RWPE2 (cell line): ENCODE data around the gene NPBWR2.

Experiments used
- ATAC-seq: fragments of 200-7000 bp; cut with Tn5 transposase; 3 replicates; pipeline ENCODE4 v1.9.1; 2021; ENCODE audit warnings: low read depth
- DNase-seq: peaks from one replicate; pipeline ENCODE4 v3.0.0-alpha.2; 2020; ENCODE audit warnings: low spot score
- H3K27ac ChIP-seq: fragments of 450-650 bp; 2 replicates; pipeline ENCODE4 v1.5.1; 2017; ENCODE audit warnings: mild to moderate bottlenecking; ENCODE audit not compliant: poor library complexity, severe bottlenecking
- H3K27me3 ChIP-seq: fragments of 250-450 bp; sonication (Bioruptor Pico); 2 replicates; pipeline ENCODE4 v1.5.1; 2021; ENCODE audit warnings: mild to moderate bottlenecking, moderate library complexity; ENCODE audit not compliant: insufficient read depth, poor library complexity, severe bottlenecking
- H3K36me3 ChIP-seq: fragments of 250-450 bp; sonication (Bioruptor Pico); 2 replicates; pipeline ENCODE4 v1.5.1; 2020; ENCODE audit warnings: low read depth, mild to moderate bottlenecking, moderate library complexity
- H3K4me1 ChIP-seq: fragments of 250-450 bp; sonication (Bioruptor Pico); 2 replicates; pipeline ENCODE4 v1.5.1; 2021; ENCODE audit warnings: mild to moderate bottlenecking, moderate library complexity; ENCODE audit not compliant: insufficient read depth, poor library complexity, severe bottlenecking
- H3K4me3 ChIP-seq: fragments of 250-450 bp; sonication (Bioruptor Pico); 2 replicates; pipeline ENCODE4 v1.5.1; 2021; ENCODE audit warnings: mild to moderate bottlenecking, moderate library complexity; ENCODE audit not compliant: severe bottlenecking
- H3K9me3 ChIP-seq: fragments of 250-450 bp; sonication (Bioruptor Pico); 2 replicates; pipeline ENCODE4 v1.5.1; 2021; ENCODE audit warnings: mild to moderate bottlenecking, moderate library complexity; ENCODE audit not compliant: severe bottlenecking
- CTCF ChIP-seq: fragments of 450-650 bp; IDR thresholded peaks from one replicate; pipeline ENCODE4 v1.5.1; 2017; ENCODE audit warnings: mild to moderate bottlenecking, moderate library complexity; ENCODE audit not compliant: poor library complexity, severe bottlenecking

The NPBWR2 gene

DNA sequence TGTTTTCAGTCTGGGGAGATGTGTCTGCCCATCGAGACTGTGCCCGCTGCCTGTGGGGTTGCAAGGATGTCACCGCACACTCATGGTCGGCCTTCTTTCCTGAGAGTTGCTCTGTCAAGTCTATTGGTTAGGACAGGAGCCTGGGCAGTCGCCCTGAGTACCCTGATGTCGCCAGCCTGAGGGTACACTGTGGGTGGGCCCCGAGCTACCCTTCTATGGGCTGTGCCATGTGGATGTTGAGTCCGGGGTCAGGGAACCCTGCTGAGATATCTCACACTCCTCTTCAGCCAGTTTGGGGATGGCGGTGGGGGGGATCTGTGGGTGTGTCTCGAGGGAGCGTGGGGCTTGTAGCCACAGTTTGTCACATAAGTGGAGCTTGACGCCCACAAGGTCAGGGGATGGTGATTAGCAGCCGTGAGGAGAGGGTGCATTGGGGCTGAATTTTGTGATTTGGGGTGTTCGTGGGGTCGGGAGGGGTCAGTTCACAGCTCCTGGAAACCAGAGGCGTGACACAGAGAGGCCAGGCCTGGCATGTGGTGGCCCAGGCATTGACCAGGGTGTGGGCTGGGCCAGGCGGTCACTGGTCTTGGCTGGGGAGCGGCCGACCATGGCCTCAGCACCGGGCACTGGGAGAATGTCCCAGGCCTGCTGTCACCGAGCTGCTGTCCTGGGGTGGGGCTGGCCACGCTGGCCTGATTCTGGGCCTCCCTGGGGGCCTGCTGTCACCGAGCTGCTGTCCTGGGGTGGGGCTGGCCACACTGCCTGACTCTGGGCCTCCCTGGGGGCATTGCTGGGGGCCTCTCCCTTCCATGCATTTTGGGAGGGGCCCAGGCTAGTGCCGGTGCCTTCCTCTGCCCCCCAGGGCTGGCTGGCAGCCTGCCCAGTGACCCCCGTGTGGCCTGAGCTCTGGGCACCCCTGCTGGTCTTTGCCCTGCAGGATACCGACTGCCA, 1.6 kb upstream of the NPBWR2 start:
- DNase-seq (peak; percentile 83), ATAC-seq (no peak)
- H3K4me1 ChIP-seq, result no peaks in the 10 kb centered on the region
- no peak overlapping the region for H3K4me3 ChIP-seq
- H3K27me3 ChIP-seq, result peaks cover 6% of the 10 kb centered on the region
- H3K9me3 ChIP-seq, result no peaks in the 10 kb centered on the region
- no peak for TF ChIP-seq CTCF
- H3K27ac ChIP-seq, result no peak overlapping the region
- no peaks in the 10 kb centered on the region for H3K36me3 ChIP-seq

DNA sequence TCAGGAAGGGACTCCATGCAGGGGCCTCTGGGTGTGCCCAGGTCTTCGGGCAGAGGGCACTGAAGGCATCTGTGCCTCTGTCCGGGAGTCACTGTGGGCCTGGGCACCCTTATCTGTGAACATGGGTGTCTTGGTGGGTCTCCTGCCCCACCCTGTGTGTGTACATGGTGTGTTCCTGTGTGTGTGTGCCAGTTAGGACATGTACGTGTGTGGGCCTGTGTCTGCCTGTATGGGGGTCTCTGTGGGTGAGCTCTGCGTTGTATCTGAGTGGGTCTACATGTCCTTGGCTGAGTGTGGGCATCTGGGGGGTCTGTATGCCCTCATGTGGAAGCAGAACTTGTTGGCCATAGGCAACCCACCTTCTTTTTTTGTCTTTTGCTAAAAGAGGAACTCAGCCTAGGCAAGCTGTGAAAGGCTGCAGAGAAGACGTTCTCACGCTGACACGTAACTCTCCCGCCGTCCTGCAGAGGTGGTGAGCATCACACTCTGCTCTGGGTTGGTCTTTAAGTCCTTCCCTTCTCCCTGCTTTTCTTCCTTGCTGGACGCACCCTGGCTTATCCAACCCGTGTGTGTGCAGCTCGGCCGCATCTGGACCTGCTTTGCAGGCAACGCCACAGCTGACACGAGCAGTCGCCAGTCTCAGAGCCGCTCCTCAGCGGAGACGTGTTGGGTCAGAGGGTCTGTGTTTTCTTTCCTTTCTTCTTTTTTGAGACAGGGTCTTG, 532 bp upstream of the NPBWR2 start:
- DNase-seq (peak; percentile 83), ATAC-seq (no peak)
- H3K4me1 ChIP-seq, result no peaks in the 10 kb centered on the region
- H3K4me3 ChIP-seq, result no peak overlapping the region
- H3K27ac ChIP-seq, result no peak overlapping the region
- H3K36me3 ChIP-seq, result no peaks in the 10 kb centered on the region
- H3K9me3 ChIP-seq, result no peaks in the 10 kb centered on the region
- no peak for TF ChIP-seq CTCF
- H3K27me3 ChIP-seq, result peaks cover 17% of the 10 kb centered on the region

DNA sequence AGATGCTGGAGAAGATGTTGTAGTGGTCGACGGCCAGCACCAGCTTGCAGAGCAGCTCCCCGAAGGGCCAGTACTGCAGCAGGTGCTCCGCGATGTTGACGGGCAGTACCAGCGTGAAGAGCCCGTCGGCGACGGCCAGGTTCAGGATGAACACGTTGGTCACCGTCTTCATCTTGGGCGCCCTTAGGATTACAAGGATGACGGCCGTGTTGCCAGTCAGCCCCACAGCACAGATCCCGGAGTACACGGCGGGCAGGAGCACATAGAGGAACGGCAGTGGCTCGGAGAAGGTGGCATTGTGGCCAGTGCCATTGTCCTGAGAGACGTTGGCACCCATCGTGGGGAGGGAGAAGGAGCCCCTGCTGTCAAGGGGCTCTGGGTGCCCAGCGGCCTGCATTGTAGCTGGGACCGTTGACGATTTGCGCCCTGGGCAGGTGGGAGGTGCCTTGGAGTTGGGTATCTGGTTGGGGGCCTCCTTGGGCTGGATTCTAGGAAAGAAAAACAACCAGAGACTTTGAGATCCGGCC, 867 bp downstream of the NPBWR2 start:
- ATAC-seq, result no peak
- no peaks in the 10 kb centered on the region for H3K36me3 ChIP-seq
- TF ChIP-seq CTCF, result no peak
- no peak overlapping the region for H3K4me3 ChIP-seq
- no peaks in the 10 kb centered on the region for H3K9me3 ChIP-seq
- no peak overlapping the region for H3K27ac ChIP-seq
- peaks cover 31% of the 10 kb centered on the region for H3K27me3 ChIP-seq
- no peaks in the 10 kb centered on the region for H3K4me1 ChIP-seq
- DNase-seq, result no peak

DNA sequence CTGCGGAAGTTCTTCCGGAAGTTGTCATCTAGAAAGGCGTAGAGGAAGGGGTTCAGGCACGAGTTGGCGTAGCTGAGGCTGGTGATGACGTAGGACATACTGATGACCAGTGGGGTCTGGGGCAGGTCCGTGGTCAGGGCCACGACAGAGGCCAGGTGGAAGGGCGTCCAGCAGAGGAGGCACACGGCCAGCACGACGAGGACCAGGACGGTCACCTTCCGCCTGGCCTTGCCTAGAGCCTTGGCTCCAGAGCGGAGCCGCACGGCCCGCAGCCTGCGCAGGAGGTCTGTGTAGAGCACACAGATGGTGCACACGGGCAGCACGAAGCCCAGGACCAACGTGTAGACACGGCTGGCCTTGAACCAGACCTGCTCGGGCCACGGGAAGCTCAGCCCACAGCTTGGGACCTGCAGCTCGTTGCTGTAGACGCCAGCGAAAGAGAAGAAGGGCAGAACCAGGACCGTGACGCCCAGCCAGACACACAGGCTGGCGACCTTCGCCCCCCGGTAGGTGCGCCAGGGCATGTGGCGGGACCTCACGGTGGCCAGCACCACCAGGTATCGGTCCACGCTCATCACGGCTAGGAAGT, 1.4 kb downstream of the NPBWR2 start:
- ATAC-seq, result no peak
- Histone ChIP-seq H3K27ac (no peak overlapping the region), H3K4me3 (no peak overlapping the region), H3K9me3 (no peaks in the 10 kb centered on the region), H3K27me3 (peaks cover 36% of the 10 kb centered on the region), H3K4me1 (no peaks in the 10 kb centered on the region), H3K36me3 (no peaks in the 10 kb centered on the region)
- peak; percentile 81 for DNase-seq
- TF ChIP-seq CTCF, result no peak
